CD4-positive, alpha-beta memory T cell (primary cell): ENCODE data around the gene JPH4. TPM values are rescaled to one million over a fixed set of nuclear protein-coding genes. Genes with fewer than 3 reads are reported as not detected.
A peak's percentile ranks its signal among the peaks of the same experiment; 100 is the strongest.
"Not testable (repeated sequence)": the region's sequence is repeated elsewhere in the genome, so short reads cannot be mapped to it uniquely, and the experiment has no call there.

ENCODE experiments used
- CTCF ChIA-PET: fragments of 350-600 bp; sonication (Branson Sonifier 250); formaldehyde crosslinking; loops from one replicate; lab custom pipeline; 2021; ENCODE audit warnings: inconsistent platforms; ENCODE audit not compliant: partially characterized antibody; lab: Charles Lee
- POLR2A ChIA-PET: fragments of 350-600 bp; sonication (Branson Sonifier 250); formaldehyde crosslinking; loops from one replicate; lab custom pipeline; 2021; ENCODE audit not compliant: partially characterized antibody; lab: Charles Lee
- DNase-seq, 5 donors: peaks; one replicate each; pipeline versions ENCODE4 v3.0.0 to v3.0.0-alpha.2; 2020 to 2022; ENCODE audit warnings: mixed read lengths in 1 of 5
- H3K27ac ChIP-seq: one replicate; pipeline ENCODE4 v1.7.0; 2013; ENCODE audit warnings: low read depth, low read length
- H3K27me3 ChIP-seq: 2 replicates; pipeline ENCODE4 v1.7.0; 2013; ENCODE audit warnings: mild to moderate bottlenecking, low read length, moderate library complexity; ENCODE audit not compliant: insufficient read depth
- H3K36me3 ChIP-seq: 2 replicates; pipeline ENCODE4 v1.7.0; 2013; ENCODE audit warnings: mild to moderate bottlenecking, low read length, moderate library complexity; ENCODE audit not compliant: insufficient read depth
- H3K4me1 ChIP-seq: 2 replicates; pipeline ENCODE4 v1.7.0; 2013; ENCODE audit warnings: mild to moderate bottlenecking, low read length, moderate library complexity; ENCODE audit not compliant: insufficient read depth
- H3K4me3 ChIP-seq, 2 donors: one replicate each; pipeline ENCODE4 v1.7.0; 2013; ENCODE audit warnings: low read length in 2 of 2, mild to moderate bottlenecking in 1 of 2
- H3K9me3 ChIP-seq, 2 donors: one replicate each; pipeline ENCODE4 v1.7.0; 2013; ENCODE audit warnings: low read length in 2 of 2, control low read depth in 1 of 2; ENCODE audit not compliant: control insufficient read depth in 1 of 2
- H3K27ac Mint-ChIP-seq, 7 donors: one replicate each; pipeline ENCODE4 v1.8.0; 2020 to 2021; ENCODE audit warnings: mixed read lengths in 7 of 7, mild to moderate bottlenecking in 6 of 7, inconsistent platforms in 3 of 7, moderate library complexity in 3 of 7
- H3K27me3 Mint-ChIP-seq, 2 donors: one replicate each; pipeline ENCODE4 v1.8.0; 2020 to 2021; ENCODE audit warnings: mixed read lengths in 2 of 2
- H3K36me3 Mint-ChIP-seq, 2 donors: one replicate each; pipeline ENCODE4 v1.8.0; 2020 to 2021; ENCODE audit warnings: mixed read lengths in 2 of 2, inconsistent platforms in 1 of 2, mild to moderate bottlenecking in 1 of 2
- H3K4me1 Mint-ChIP-seq, 4 donors: one replicate each; pipeline ENCODE4 v1.8.0; 2020 to 2021; ENCODE audit warnings: mixed read lengths in 4 of 4, mild to moderate bottlenecking in 1 of 4
- H3K4me3 Mint-ChIP-seq, 8 donors: one replicate each; pipeline ENCODE4 v1.8.0; 2020 to 2021; ENCODE audit warnings: mixed read lengths in 8 of 8, mild to moderate bottlenecking in 7 of 8, moderate library complexity in 6 of 8, inconsistent platforms in 3 of 8
- H3K9me3 Mint-ChIP-seq, 8 donors: one replicate each; pipeline ENCODE4 v1.8.0; 2020 to 2021; ENCODE audit warnings: mixed read lengths in 8 of 8, mild to moderate bottlenecking in 5 of 8, inconsistent platforms in 3 of 8, moderate library complexity in 1 of 8
- intact Hi-C: fragments of 100-400 bp; cut with micrococcal nuclease; formaldehyde crosslinking; loops from one replicate; pipeline ENCODE4 v1.15.1; 2023
- polyA plus RNA-seq, 2 donors: library from polyadenylated mRNA; unstranded; fragments of 300-500 nt; fragmentation: Illumina TruSeq; gene quantifications; one replicate each; pipeline ENCODE4 v1.2.3, GENCODE V29; 2021
- total RNA-seq, 2 experiments: library from RNA; stranded (reverse); gene quantifications; one replicate each; pipeline ENCODE4 v1.2.3, GENCODE V29; 2021

Gene JPH4
- total and polyA plus RNA-seq, 4 experiments from 2014 or later = 0.08 TPM; not detected in 3

- Mint-ChIP-seq H3K27ac (no peak overlapping the region), H3K9me3 (peaks cover 0 to 15% (median 4%) of the 10 kb centered on the region in 8 donors), H3K4me1 (peaks cover 1 to 5% (median 4%) of the 10 kb centered on the region in 4 donors), H3K4me3 (no peak overlapping the region), H3K27me3 (peaks cover 0 to 2% of the 10 kb centered on the region in 2 donors), H3K36me3 (peaks cover 0 to 11% of the 10 kb centered on the region in 2 donors)
- Histone ChIP-seq H3K27me3 (no peaks in the 10 kb centered on the region), H3K9me3 (no peaks in the 10 kb centered on the region), H3K4me1 (no peaks in the 10 kb centered on the region), H3K36me3 (no peaks in the 10 kb centered on the region), H3K4me3 (no peak overlapping the region), H3K27ac (no peak overlapping the region)
- intact Hi-C loops = no loop called here
- no peak for DNase-seq
- ChIA-PET POLR2A (no interaction called here), CTCF (interaction anchor here (1.5 to 1.9 kb wide), 2 partner anchors 14 to 29 kb away, joined by 5 to 10 read pairs; no protein-coding TSS in a partner anchor)
Measured at GRCh38 chr14:23603103-23603502, 24.5 kb upstream of the JPH4 start.

- Histone ChIP-seq H3K4me1 (no peaks in the 10 kb centered on the region), H3K27ac (no peak overlapping the region), H3K27me3 (no peaks in the 10 kb centered on the region), H3K4me3 (no peak overlapping the region), H3K36me3 (no peaks in the 10 kb centered on the region), H3K9me3 (no peaks in the 10 kb centered on the region)
- Mint-ChIP-seq H3K27ac (no peak overlapping the region), H3K27me3 (peaks cover 0 to 2% of the 10 kb centered on the region in 2 donors), H3K4me3 (no peak overlapping the region), H3K4me1 (peaks cover 1 to 5% (median 4%) of the 10 kb centered on the region in 4 donors), H3K36me3 (peaks cover 0 to 11% of the 10 kb centered on the region in 2 donors), H3K9me3 (peaks cover 0 to 15% (median 4%) of the 10 kb centered on the region in 8 donors)
- DNase-seq = no peak
- CTCF ChIA-PET = interaction anchor here (1.9 kb wide), 1 partner anchor 30 kb away, joined by 10 read pairs; no protein-coding TSS in a partner anchor
- POLR2A ChIA-PET = no interaction called here
- intact Hi-C loops = no loop called here
Measured at GRCh38 chr14:23602181-23603095, 23.8 kb upstream of the JPH4 start.

- intact Hi-C loops = no loop called here
- peaks cover 1 to 5% (median 4%) of the 10 kb centered on the region in 4 donors for H3K4me1 Mint-ChIP-seq
- H3K9me3 Mint-ChIP-seq = peaks cover 0 to 15% (median 4%) of the 10 kb centered on the region in 8 donors
- peaks cover 0 to 11% of the 10 kb centered on the region in 2 donors for H3K36me3 Mint-ChIP-seq
- H3K27me3 Mint-ChIP-seq = peaks cover 0 to 2% of the 10 kb centered on the region in 2 donors
- CTCF ChIA-PET = interaction anchor here (1.0 to 3.0 kb wide), 4 partner anchors 9 to 309 kb away, joined by 3 to 10 read pairs (median 8); no protein-coding TSS in a partner anchor
- no peak overlapping the region for H3K27ac Mint-ChIP-seq
- H3K9me3 ChIP-seq = no peaks in the 10 kb centered on the region
- no peaks in the 10 kb centered on the region for H3K36me3 ChIP-seq
- no peak overlapping the region for H3K27ac ChIP-seq
- no peaks in the 10 kb centered on the region for H3K27me3 ChIP-seq
- H3K4me3 Mint-ChIP-seq = no peak overlapping the region
- DNase-seq = no peak
- H3K4me1 ChIP-seq = no peaks in the 10 kb centered on the region
- POLR2A ChIA-PET = no interaction called here
- no peak overlapping the region for H3K4me3 ChIP-seq
Measured at GRCh38 chr14:23601845-23602180, 23.2 kb upstream of the JPH4 start.

GRCh38 chr14:23601424-23601823 is 22.8 kb upstream of the JPH4 start:
- Mint-ChIP-seq H3K27me3 (no peaks in the 10 kb centered on the region), H3K9me3 (peaks cover 0 to 15% (median 4%) of the 10 kb centered on the region in 8 donors), H3K4me1 (peaks cover 1 to 5% (median 2%) of the 10 kb centered on the region in 4 donors), H3K36me3 (peaks cover 0 to 11% of the 10 kb centered on the region in 2 donors), H3K4me3 (no peak overlapping the region), H3K27ac (no peak overlapping the region)
- POLR2A ChIA-PET = no interaction called here
- no peaks in the 10 kb centered on the region for H3K9me3 ChIP-seq
- DNase-seq = no peak
- H3K4me3 ChIP-seq = no peak overlapping the region
- H3K27ac ChIP-seq = no peak overlapping the region
- H3K36me3 ChIP-seq = no peaks in the 10 kb centered on the region
- H3K27me3 ChIP-seq = no peaks in the 10 kb centered on the region
- CTCF ChIA-PET = interaction anchor here (1.0 to 3.0 kb wide), 4 partner anchors 10 to 309 kb away, joined by 3 to 10 read pairs (median 8); no protein-coding TSS in a partner anchor
- H3K4me1 ChIP-seq = no peaks in the 10 kb centered on the region
- intact Hi-C loops = no loop called here

- Mint-ChIP-seq H3K4me3 (no peak overlapping the region), H3K36me3 (peaks cover 0 to 11% of the 10 kb centered on the region in 2 donors), H3K27me3 (no peaks in the 10 kb centered on the region), H3K27ac (no peak overlapping the region), H3K4me1 (peaks cover 0 to 4% (median 2%) of the 10 kb centered on the region in 4 donors), H3K9me3 (peaks cover 0 to 15% (median 4%) of the 10 kb centered on the region in 8 donors)
- DNase-seq = no peak
- no peaks in the 10 kb centered on the region for H3K9me3 ChIP-seq
- H3K4me1 ChIP-seq = no peaks in the 10 kb centered on the region
- ChIA-PET CTCF (interaction anchor here (1.0 to 3.0 kb wide), 4 partner anchors 10 to 310 kb away, joined by 3 to 10 read pairs (median 8); no protein-coding TSS in a partner anchor), POLR2A (no interaction called here)
- intact Hi-C loops = no loop called here
- no peak overlapping the region for H3K27ac ChIP-seq
- no peaks in the 10 kb centered on the region for H3K27me3 ChIP-seq
- H3K36me3 ChIP-seq = no peaks in the 10 kb centered on the region
- H3K4me3 ChIP-seq = no peak overlapping the region
Measured at GRCh38 chr14:23600806-23601205, 22.2 kb upstream of the JPH4 start.

- Mint-ChIP-seq H3K4me3 (no peak overlapping the region), H3K4me1 (no peaks in the 10 kb centered on the region), H3K27ac (peak overlapping the region in 1 of 7 donors; percentile 14), H3K9me3 (peaks cover 0 to 15% (median 4%) of the 10 kb centered on the region in 8 donors), H3K36me3 (peaks cover 0 to 11% of the 10 kb centered on the region in 2 donors), H3K27me3 (no peaks in the 10 kb centered on the region)
- H3K27ac ChIP-seq = no peak overlapping the region
- DNase-seq = no peak
- H3K4me1 ChIP-seq = no peaks in the 10 kb centered on the region
- ChIA-PET POLR2A (no interaction called here), CTCF (interaction anchor here (2.5 to 3.0 kb wide), 3 partner anchors 11 to 32 kb away, joined by 7 to 10 read pairs (median 9); no protein-coding TSS in a partner anchor)
- no peak overlapping the region for H3K4me3 ChIP-seq
- H3K36me3 ChIP-seq = no peaks in the 10 kb centered on the region
- H3K27me3 ChIP-seq = no peaks in the 10 kb centered on the region
- no peaks in the 10 kb centered on the region for H3K9me3 ChIP-seq
- intact Hi-C loops = no loop called here
Measured at GRCh38 chr14:23600322-23600707, 21.7 kb upstream of the JPH4 start.

- DNase-seq, POLR2A ChIA-PET, H3K4me1 Mint-ChIP-seq, H3K4me3 Mint-ChIP-seq, H3K4me3 ChIP-seq, H3K27me3 Mint-ChIP-seq, H3K27ac Mint-ChIP-seq, H3K27me3 ChIP-seq, H3K9me3 Mint-ChIP-seq, CTCF ChIA-PET, H3K27ac ChIP-seq, H3K36me3 Mint-ChIP-seq, intact Hi-C loops, H3K4me1 ChIP-seq, H3K36me3 ChIP-seq, H3K9me3 ChIP-seq: not testable (repeated sequence)
Measured at GRCh38 chr14:23594191-23594590, 15.6 kb upstream of the JPH4 start.
